MM.1S (cell line): Measurements from ENCODE around the gene OVCA2.

Source experiments
- DNase-seq: peaks from one replicate; pipeline ENCODE4 v3.0.0-alpha.2; 2015
- H2AFZ ChIP-seq: fragments of 300-600 bp; sonication (generic); 2 replicates; pipeline ENCODE4 v1.6.0; 2016; ENCODE audit warnings: antibody characterized with exemption, low read length
- H3F3A ChIP-seq: fragments of 300-600 bp; sonication (generic); 2 replicates; pipeline ENCODE4 v1.6.1; 2016; ENCODE audit warnings: mild to moderate bottlenecking, antibody characterized with exemption, low read length, moderate library complexity, mixed read lengths; ENCODE audit not compliant: insufficient read depth
- H3K27ac ChIP-seq: fragments of 300-600 bp; sonication (generic); 2 replicates; pipeline ENCODE4 v1.5.1; 2016; ENCODE audit warnings: mild to moderate bottlenecking, low read length
- H3K27me3 ChIP-seq: fragments of 300-600 bp; sonication (generic); replicated peaks from 2 replicates; pipeline ENCODE4 v1.6.0; 2016; ENCODE audit warnings: low read length; ENCODE audit not compliant: insufficient read depth
- H3K36me3 ChIP-seq: fragments of 300-600 bp; sonication (generic); replicated peaks from 2 replicates; pipeline ENCODE4 v1.6.1; 2016; ENCODE audit warnings: mild to moderate bottlenecking, low read length, mixed read lengths; ENCODE audit not compliant: insufficient read depth
- H3K4me1 ChIP-seq: fragments of 300-600 bp; sonication (generic); 2 replicates; pipeline ENCODE4 v1.6.1; 2016; ENCODE audit warnings: low read length, mixed read lengths
- H3K4me2 ChIP-seq: fragments of 300-600 bp; sonication (generic); 2 replicates; pipeline ENCODE4 v1.6.0; 2016; ENCODE audit warnings: low read depth, low read length
- H3K4me3 ChIP-seq: fragments of 300-600 bp; sonication (generic); 2 replicates; pipeline ENCODE4 v1.5.1; 2016; ENCODE audit warnings: low read length, mixed read lengths
- H3K79me2 ChIP-seq: fragments of 300-600 bp; sonication (generic); 2 replicates; pipeline ENCODE4 v1.6.1; 2016; ENCODE audit warnings: mixed run types, low read length, mixed read lengths
- H3K9ac ChIP-seq: fragments of 300-600 bp; sonication (generic); 2 replicates; pipeline ENCODE4 v1.6.1; 2016; ENCODE audit warnings: low read length, mixed read lengths
- H3K9me2 ChIP-seq: fragments of 300-600 bp; sonication (generic); replicated peaks from 2 replicates; pipeline ENCODE4 v1.6.1; 2016; ENCODE audit warnings: mild to moderate bottlenecking, low read length, mixed read lengths; ENCODE audit not compliant: insufficient read depth
- H3K9me3 ChIP-seq: fragments of 300-600 bp; sonication (generic); replicated peaks from 2 replicates; pipeline ENCODE4 v1.6.1; 2016; ENCODE audit warnings: mild to moderate bottlenecking, low read length, mixed read lengths; ENCODE audit not compliant: insufficient read depth
- H4K20me1 ChIP-seq: fragments of 300-600 bp; sonication (generic); 2 replicates; pipeline ENCODE4 v1.6.1; 2016; ENCODE audit warnings: mild to moderate bottlenecking, low read length, moderate library complexity, mixed read lengths; ENCODE audit not compliant: insufficient read depth
- CTCF ChIP-seq: fragments of 300-600 bp; sonication (generic); IDR thresholded peaks from 2 replicates; pipeline ENCODE4 v1.5.1; 2016; ENCODE audit warnings: antibody characterized with exemption, low read length, mixed read lengths
- EZH2 ChIP-seq: fragments of 300-600 bp; sonication (generic); optimal IDR thresholded peaks from 2 replicates; pipeline ENCODE3; 2017; ENCODE audit warnings: low read depth, mild to moderate bottlenecking, antibody characterized with exemption, low read length, mixed read lengths
- EZH2phosphoT487 ChIP-seq: fragments of 300-600 bp; sonication (generic); IDR thresholded peaks from 2 replicates; pipeline ENCODE4 v1.6.1; 2018; ENCODE audit warnings: antibody characterized with exemption, low read length

OVCA2 gene

DNA sequence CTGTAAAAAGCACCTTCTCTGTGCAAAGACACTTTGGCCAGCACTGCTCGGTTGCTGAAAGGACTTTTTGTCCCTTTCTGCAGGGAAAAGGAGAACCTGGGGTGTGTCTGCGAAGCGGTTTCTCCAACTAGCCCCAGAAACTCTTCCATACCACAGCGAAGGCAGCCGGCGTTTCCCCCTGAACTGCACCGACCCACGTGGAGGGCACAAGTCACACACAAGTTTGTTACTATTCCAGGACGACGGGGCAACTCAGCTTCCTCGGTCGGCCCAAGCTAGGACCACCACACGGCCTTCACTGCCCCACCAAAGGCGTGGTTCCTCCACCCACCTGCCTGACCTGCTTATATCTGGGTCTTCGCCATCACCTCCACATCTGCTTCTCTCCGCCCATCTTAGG lies 18.6 kb upstream of the OVCA2 start:
- H4K20me1 ChIP-seq: no peaks in the 10 kb centered on the region
- H3K4me2 ChIP-seq: no peak overlapping the region
- H3K9me3 ChIP-seq: no peaks in the 10 kb centered on the region
- TF ChIP-seq CTCF (no peak), EZH2phosphoT487 (no peak), EZH2 (no peak)
- H3K27ac ChIP-seq: no peak overlapping the region
- no peaks in the 10 kb centered on the region for H3K4me1 ChIP-seq
- no peak overlapping the region for H3K9ac ChIP-seq
- H3K36me3 ChIP-seq: no peaks in the 10 kb centered on the region
- no peak for DNase-seq
- no peak overlapping the region for H2AFZ ChIP-seq
- H3K27me3 ChIP-seq: peaks cover 97% of the 10 kb centered on the region
- no peaks in the 10 kb centered on the region for H3K9me2 ChIP-seq
- H3K79me2 ChIP-seq: no peaks in the 10 kb centered on the region
- no peaks in the 10 kb centered on the region for H3F3A ChIP-seq
- no peak overlapping the region for H3K4me3 ChIP-seq

- Histone ChIP-seq H3K27ac (no peak overlapping the region), H3K9me3 (no peaks in the 10 kb centered on the region), H4K20me1 (no peaks in the 10 kb centered on the region), H3K9ac (no peak overlapping the region), H3K36me3 (no peaks in the 10 kb centered on the region), H3K79me2 (no peaks in the 10 kb centered on the region), H3K27me3 (peaks cover 97% of the 10 kb centered on the region), H3F3A (no peaks in the 10 kb centered on the region), H3K4me2 (peak overlapping the region; percentile 66; the same call in 1 of the 2 replicates), H2AFZ (no peak overlapping the region), H3K4me1 (no peaks in the 10 kb centered on the region), H3K9me2 (no peaks in the 10 kb centered on the region), H3K4me3 (no peak overlapping the region)
- no peak for DNase-seq
- no peak for TF ChIP-seq CTCF
- TF ChIP-seq EZH2: no peak
- no peak for TF ChIP-seq EZH2phosphoT487
These were observed 17.9 kb upstream of the OVCA2 start for GRCh38 chr17:2023692-2024571.

GRCh38 chr17:2024572-2025219 lies 17.1 kb upstream of the OVCA2 start:
- Histone ChIP-seq H3K36me3 (no peaks in the 10 kb centered on the region), H3K9me2 (no peaks in the 10 kb centered on the region), H3K9ac (no peak overlapping the region), H3K27ac (no peak overlapping the region), H3K4me3 (no peak overlapping the region), H3K79me2 (no peaks in the 10 kb centered on the region), H3K4me1 (no peaks in the 10 kb centered on the region), H4K20me1 (no peaks in the 10 kb centered on the region), H3K9me3 (no peaks in the 10 kb centered on the region), H3F3A (no peaks in the 10 kb centered on the region), H2AFZ (no peak overlapping the region), H3K27me3 (peaks cover 96% of the 10 kb centered on the region), H3K4me2 (peak overlapping the region; percentile 66; the same call in 1 of the 2 replicates)
- no peak for TF ChIP-seq EZH2phosphoT487
- TF ChIP-seq EZH2: peak; percentile 27
- TF ChIP-seq CTCF: no peak
- DNase-seq: no peak
